Tibial nerve (tissue), 4 donors: ENCODE measurements around the gene KCTD13.

ENCODE experiments used
- CTCF ChIP-seq, 5 experiments: fragments of 200-600 bp in 3 of 5; fragments of 450-650 bp in 2 of 5; sonication (generic) in 3 of 5; IDR thresholded peaks; one replicate each; pipeline ENCODE4 v1.5.1; 2016 to 2019; ENCODE audit warnings: antibody characterized with exemption in 5 of 5, mild to moderate bottlenecking in 3 of 5, moderate library complexity in 2 of 5
- EP300 ChIP-seq, 2 donors: sonication (generic); formaldehyde crosslinking; IDR thresholded peaks; one replicate each; pipeline ENCODE4 v1.6.1; 2017; ENCODE audit warnings: antibody characterized with exemption in 2 of 2, mild to moderate bottlenecking in 1 of 2
- POLR2A ChIP-seq, 2 donors: fragments of 450-650 bp; IDR thresholded peaks; one replicate each; pipeline ENCODE4 v1.6.1; 2017; ENCODE audit warnings: antibody characterized with exemption in 2 of 2, mild to moderate bottlenecking in 2 of 2, moderate library complexity in 2 of 2

GRCh38 chr16:29876594-29877249 lies 49.3 kb downstream of the KCTD13 start:
- TF ChIP-seq CTCF (IDR thresholded peaks at IDR 0.05) (no peak), POLR2A (IDR thresholded peaks at IDR 0.05) (no peak), EP300 (IDR thresholded peaks at IDR 0.05) (no peak)
